ENCODE measurements around the gene TXNDC11. TPM values are rescaled to one million over a fixed set of nuclear protein-coding genes. Genes with fewer than 3 reads are reported as not detected.
A peak's percentile ranks its signal among the peaks of the same experiment; 100 is the strongest.

The TXNDC11 gene
- total and polyA plus RNA-seq, 10 of the 15 experiments (the other 5 are each of a cell fraction or from before 2014, with no cell fraction given) = 1.7 to 86.7 (median 54.4) TPM

- 95% methylated on average over 11 of the region's 11 CpGs for WGBS (ENCODE audit: insufficient coverage, insufficient replicate concordance, low lambda C conversion rate, missing lambda C conversion rate)
- no peak for DNase-seq (ENCODE audit: low read depth, low spot score)
- peak overlapping the region; percentile 73; the same call in 1 of the 2 replicates for H3K4me2 ChIP-seq (ENCODE audit: control insufficient read depth, insufficient read depth)
- H3K4me3 ChIP-seq = peak overlapping the region; percentile 0; the same call in 1 of the 2 replicates
- no peak for FAIRE-seq
- peak overlapping the region; percentile 67 for H3K27ac ChIP-seq (ENCODE audit: control insufficient read depth, insufficient read depth)
- peaks cover 26% of the 10 kb centered on the region for H3K79me2 ChIP-seq (ENCODE audit: control insufficient read depth, insufficient read depth, low read length)
- H3K36me3 ChIP-seq (ENCODE audit: control insufficient read depth in 2 of 2, insufficient read depth in 2 of 2, low read length in 1 of 2) = peaks cover 31 to 48% of the 10 kb centered on the region in 2 experiments
- RAD21 ChIA-PET (ENCODE audit: unreplicated experiment) = interaction anchor here (1.0 to 1.7 kb wide), 2 partner anchors 14 to 59 kb away, joined by 5 to 11 read pairs; partner anchors contain the start of gene TXNDC11
- CTCF ChIA-PET = interaction anchor here (1.4 to 1.9 kb wide), 3 partner anchors 8 to 151 kb away, joined by 4 to 5 read pairs (median 4); no protein-coding TSS in a partner anchor
- H3K9ac ChIP-seq (ENCODE audit: control insufficient read depth, insufficient read depth, low read length) = no peak overlapping the region; the same call in 1 of the 2 replicates
- H3K9me3 ChIP-seq (replicated peaks; ENCODE audit: control insufficient read depth, insufficient read depth, low read length) = no peaks in the 10 kb centered on the region
- intact Hi-C loops (cut with micrococcal nuclease; ENCODE audit: unreplicated experiment) (no loop called here), in situ Hi-C loops (cut with MboI) (no loop called here)
- POLR2A ChIA-PET = interaction anchor here (0.8 to 7.9 kb wide), 3 partner anchors 10 to 114 kb away, joined by 3 to 75 read pairs (median 5); partner anchors contain the start of genes SNN and ZC3H7A
- ATAC-seq = no peak
- H4K20me1 ChIP-seq (ENCODE audit: control insufficient read depth, insufficient read depth) = no peaks in the 10 kb centered on the region; the same call in 1 of the 2 replicates
- no TSS peak for BruUV-seq (replicated peaks)
- no peaks in the 10 kb centered on the region for H3K27me3 ChIP-seq (replicated peaks in 1 of 2; ENCODE audit: control insufficient read depth in 2 of 2, insufficient read depth in 2 of 2, low read length in 1 of 2)
- peaks cover 83% of the 10 kb centered on the region for H3K4me1 ChIP-seq (ENCODE audit: control insufficient read depth, insufficient read depth, low read length)
- SMC1A ChIA-PET (ENCODE audit: uncharacterized antibody, unreplicated experiment) = interaction anchor here (0.6 to 2.0 kb wide), 5 partner anchors 32 to 562 kb away, joined by 3 to 6 read pairs (median 4); no protein-coding TSS in a partner anchor
- H2AFZ ChIP-seq (ENCODE audit: control insufficient read depth, low read depth, low read length) = no peak overlapping the region
- TF ChIP-seq RCOR1 (conservative IDR thresholded peaks at IDR 0.05; ENCODE audit: low read depth, low read length) (no peak), USF2 (IDR thresholded peaks at IDR 0.05; ENCODE audit: borderline replicate concordance, low read depth, low read length) (no peak), ZBTB40 (IDR thresholded peaks at IDR 0.05; ENCODE audit: borderline replicate concordance) (no peak), YY1 (IDR thresholded peaks at IDR 0.05; ENCODE audit: low read depth, low read length) (no peak), LARP7 (IDR thresholded peaks at IDR 0.05) (no peak), BCL11A (IDR thresholded peaks at IDR 0.05; ENCODE audit: low read depth, low read length) (no peak), ZNF274 (IDR thresholded peaks at IDR 0.05; ENCODE audit: insufficient read depth, insufficient read length) (no peak), MXI1 (IDR thresholded peaks at IDR 0.05; ENCODE audit: low read depth, low read length) (no peak), RELA (IDR thresholded peaks at IDR 0.05; ENCODE audit: borderline replicate concordance, partially characterized antibody) (no peak), POLR2AphosphoS2 (IDR thresholded peaks at IDR 0.05; ENCODE audit: low read depth, low read length) (no peak), MYC (IDR thresholded peaks at IDR 0.05; ENCODE audit: insufficient read depth, insufficient read length, insufficient replicate concordance, low read length, severe bottlenecking) (no peak), SIN3A (IDR thresholded peaks at IDR 0.05; ENCODE audit: low read depth, low read length) (no peak), ZNF592 (IDR thresholded peaks at IDR 0.05) (no peak)
Measured at GRCh38 chr16:11683145-11683544, 59.5 kb downstream of the TXNDC11 start.
